ENCODE results near the gene CDH23.

- TF ChIP-seq, protein P1, sequence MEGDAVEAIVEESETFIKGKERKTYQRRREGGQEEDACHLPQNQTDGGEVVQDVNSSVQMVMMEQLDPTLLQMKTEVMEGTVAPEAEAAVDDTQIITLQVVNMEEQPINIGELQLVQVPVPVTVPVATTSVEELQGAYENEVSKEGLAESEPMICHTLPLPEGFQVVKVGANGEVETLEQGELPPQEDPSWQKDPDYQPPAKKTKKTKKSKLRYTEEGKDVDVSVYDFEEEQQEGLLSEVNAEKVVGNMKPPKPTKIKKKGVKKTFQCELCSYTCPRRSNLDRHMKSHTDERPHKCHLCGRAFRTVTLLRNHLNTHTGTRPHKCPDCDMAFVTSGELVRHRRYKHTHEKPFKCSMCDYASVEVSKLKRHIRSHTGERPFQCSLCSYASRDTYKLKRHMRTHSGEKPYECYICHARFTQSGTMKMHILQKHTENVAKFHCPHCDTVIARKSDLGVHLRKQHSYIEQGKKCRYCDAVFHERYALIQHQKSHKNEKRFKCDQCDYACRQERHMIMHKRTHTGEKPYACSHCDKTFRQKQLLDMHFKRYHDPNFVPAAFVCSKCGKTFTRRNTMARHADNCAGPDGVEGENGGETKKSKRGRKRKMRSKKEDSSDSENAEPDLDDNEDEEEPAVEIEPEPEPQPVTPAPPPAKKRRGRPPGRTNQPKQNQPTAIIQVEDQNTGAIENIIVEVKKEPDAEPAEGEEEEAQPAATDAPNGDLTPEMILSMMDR (IDR thresholded peaks at IDR 0.05), result no peak
- TF ChIP-seq POLR2A (IDR thresholded peaks at IDR 0.05; ENCODE audit: low read depth) (no peak), EP300 (IDR thresholded peaks at IDR 0.05) (no peak), POLR2AphosphoS5 (IDR thresholded peaks at IDR 0.05) (no peak)
These were observed 33.2 kb downstream of the CDH23 start for GRCh38 chr10:71429929-71430328.
